Erythroblast (primary cell): ENCODE results near the gene SCG5.

Source experiments
- GATA1 ChIP-seq: IDR thresholded peaks from 2 replicates; pipeline ENCODE4 v1.6.1; 2011; ENCODE audit warnings: low read depth, mild to moderate bottlenecking, control low read depth, low read length, moderate library complexity
- POLR2A ChIP-seq: IDR thresholded peaks from 2 replicates; pipeline ENCODE4 v1.6.1; 2011; ENCODE audit warnings: mild to moderate bottlenecking, low read length

GRCh38 chr15:32668942-32669341, 27.4 kb downstream of the SCG5 start:
- no peak for TF ChIP-seq POLR2A
- no peak for TF ChIP-seq GATA1
